ENCODE measurements around the gene CDKAL1. TPM values are rescaled to one million over a fixed set of nuclear protein-coding genes. Genes with fewer than 3 reads are reported as not detected.

Gene CDKAL1
- total RNA-seq, 1 donor from 2014 or later = 11.3 TPM

DNA sequence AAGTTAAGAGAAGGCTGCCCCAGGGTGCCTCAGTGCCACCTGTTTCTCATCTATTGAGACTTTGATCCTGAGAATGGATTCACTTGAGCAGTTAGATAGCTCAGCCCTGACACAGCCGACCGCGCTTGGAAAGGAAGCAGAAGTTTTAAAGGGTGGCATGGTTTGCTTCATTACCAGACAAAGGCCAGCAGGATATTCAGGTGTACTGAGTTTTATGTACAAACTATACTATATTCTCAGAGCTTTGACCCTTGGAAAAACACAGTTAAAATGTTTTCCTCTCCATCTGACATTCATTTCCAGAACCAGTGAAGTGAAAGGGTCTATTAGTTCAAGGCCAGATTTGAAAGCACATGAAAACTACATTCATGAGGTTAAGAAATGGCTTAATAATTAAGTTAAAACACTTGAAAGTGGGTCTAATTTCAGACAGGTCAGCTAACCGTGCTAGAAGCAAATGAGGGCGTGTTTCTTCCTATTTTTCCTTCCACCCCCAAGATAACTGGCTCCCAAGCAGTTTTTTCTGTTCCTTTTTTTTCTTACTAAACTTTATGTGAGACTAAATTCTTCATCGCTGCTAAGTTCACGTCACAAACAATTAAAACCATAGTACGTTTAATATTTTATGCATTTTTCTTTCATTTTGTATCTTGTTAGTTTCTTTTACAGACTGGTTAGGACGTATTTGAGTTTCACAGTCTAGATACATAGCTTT lies 674.0 kb downstream of the CDKAL1 start:
- H3K4me1 ChIP-seq = no peaks in the 10 kb centered on the region
- H3K27ac ChIP-seq = no peak overlapping the region
- TF ChIP-seq, protein P1, sequence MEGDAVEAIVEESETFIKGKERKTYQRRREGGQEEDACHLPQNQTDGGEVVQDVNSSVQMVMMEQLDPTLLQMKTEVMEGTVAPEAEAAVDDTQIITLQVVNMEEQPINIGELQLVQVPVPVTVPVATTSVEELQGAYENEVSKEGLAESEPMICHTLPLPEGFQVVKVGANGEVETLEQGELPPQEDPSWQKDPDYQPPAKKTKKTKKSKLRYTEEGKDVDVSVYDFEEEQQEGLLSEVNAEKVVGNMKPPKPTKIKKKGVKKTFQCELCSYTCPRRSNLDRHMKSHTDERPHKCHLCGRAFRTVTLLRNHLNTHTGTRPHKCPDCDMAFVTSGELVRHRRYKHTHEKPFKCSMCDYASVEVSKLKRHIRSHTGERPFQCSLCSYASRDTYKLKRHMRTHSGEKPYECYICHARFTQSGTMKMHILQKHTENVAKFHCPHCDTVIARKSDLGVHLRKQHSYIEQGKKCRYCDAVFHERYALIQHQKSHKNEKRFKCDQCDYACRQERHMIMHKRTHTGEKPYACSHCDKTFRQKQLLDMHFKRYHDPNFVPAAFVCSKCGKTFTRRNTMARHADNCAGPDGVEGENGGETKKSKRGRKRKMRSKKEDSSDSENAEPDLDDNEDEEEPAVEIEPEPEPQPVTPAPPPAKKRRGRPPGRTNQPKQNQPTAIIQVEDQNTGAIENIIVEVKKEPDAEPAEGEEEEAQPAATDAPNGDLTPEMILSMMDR (IDR thresholded peaks at IDR 0.05) = no peak
- TF ChIP-seq POLR2A (IDR thresholded peaks at IDR 0.05) (no peak), POLR2AphosphoS5 (IDR thresholded peaks at IDR 0.05; ENCODE audit: insufficient read depth in 1 of 2, low read depth in 1 of 2) (no peak)
- intact Hi-C loops (cut with DNase I) = no loop called here
- no peak overlapping the region for H3K4me3 ChIP-seq
- no peaks in the 10 kb centered on the region for H3K9me3 ChIP-seq
- H3K27me3 ChIP-seq = no peaks in the 10 kb centered on the region
- peaks cover 0 to 8% of the 10 kb centered on the region in 2 donors for H3K36me3 ChIP-seq
- no peak for DNase-seq (ENCODE audit: extremely low spot score in 2 of 2)

DNA sequence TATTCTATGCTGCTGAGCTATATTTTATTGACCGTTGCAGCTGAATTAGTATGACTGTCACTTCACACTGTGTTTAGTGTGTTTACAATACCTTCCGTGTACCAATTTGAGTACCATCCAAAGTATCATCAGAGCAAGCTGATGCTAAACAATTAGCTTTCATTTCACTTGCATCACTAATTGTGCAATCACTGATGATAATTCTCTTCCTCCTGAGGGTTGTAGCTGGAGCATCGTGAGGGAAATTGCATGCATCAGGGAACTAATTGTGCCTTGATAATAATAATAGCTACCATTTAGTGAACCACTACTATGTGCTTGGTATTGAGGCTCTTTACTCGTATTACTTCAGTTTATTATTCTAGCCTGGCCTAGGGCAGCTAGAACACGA lies 674.5 kb downstream of the CDKAL1 start:
- intact Hi-C loops (cut with DNase I) = no loop called here
- H3K4me1 ChIP-seq = no peaks in the 10 kb centered on the region
- H3K36me3 ChIP-seq = peaks cover 0 to 8% of the 10 kb centered on the region in 2 donors
- H3K4me3 ChIP-seq = no peak overlapping the region
- H3K27me3 ChIP-seq = no peaks in the 10 kb centered on the region
- H3K27ac ChIP-seq = no peak overlapping the region
- no peak for DNase-seq (ENCODE audit: extremely low spot score in 2 of 2)
- no peaks in the 10 kb centered on the region for H3K9me3 ChIP-seq
- TF ChIP-seq, protein P1 (IDR thresholded peaks at IDR 0.05) = no peak
- TF ChIP-seq POLR2AphosphoS5 (IDR thresholded peaks at IDR 0.05; ENCODE audit: insufficient read depth in 1 of 2, low read depth in 1 of 2) (no peak), POLR2A (IDR thresholded peaks at IDR 0.05) (no peak)

DNA sequence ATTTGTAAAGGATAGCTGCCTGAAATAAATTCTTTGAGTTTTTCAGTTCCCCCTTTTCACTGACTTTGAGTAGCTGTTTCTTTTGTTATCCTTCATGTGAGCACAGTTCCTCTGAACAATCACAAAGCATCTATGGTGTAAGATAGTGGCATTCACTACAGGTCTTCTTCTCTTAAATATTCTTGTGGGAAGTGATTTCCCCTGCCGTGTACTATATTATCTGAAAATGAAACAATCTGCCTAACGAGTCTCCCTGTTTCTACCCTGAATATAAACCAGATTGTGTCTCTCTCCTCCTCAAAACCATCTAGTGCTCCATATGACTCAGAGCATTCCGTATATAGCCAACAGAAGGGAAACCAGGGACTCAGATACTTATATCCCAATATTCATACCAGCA lies 679.2 kb downstream of the CDKAL1 start:
- no peaks in the 10 kb centered on the region for H3K4me1 ChIP-seq
- no peak for DNase-seq (ENCODE audit: extremely low spot score in 2 of 2)
- H3K27ac ChIP-seq = no peak overlapping the region
- intact Hi-C loops (cut with DNase I) = no loop called here
- TF ChIP-seq POLR2AphosphoS5 (IDR thresholded peaks at IDR 0.05; ENCODE audit: insufficient read depth in 1 of 2, low read depth in 1 of 2) = no peak
- TF ChIP-seq POLR2A (IDR thresholded peaks at IDR 0.05) = no peak
- TF ChIP-seq, protein P1 (IDR thresholded peaks at IDR 0.05) = no peak
- no peaks in the 10 kb centered on the region for H3K9me3 ChIP-seq
- H3K4me3 ChIP-seq = no peak overlapping the region
- H3K36me3 ChIP-seq = peaks cover 0 to 8% of the 10 kb centered on the region in 2 donors
- no peaks in the 10 kb centered on the region for H3K27me3 ChIP-seq

DNA sequence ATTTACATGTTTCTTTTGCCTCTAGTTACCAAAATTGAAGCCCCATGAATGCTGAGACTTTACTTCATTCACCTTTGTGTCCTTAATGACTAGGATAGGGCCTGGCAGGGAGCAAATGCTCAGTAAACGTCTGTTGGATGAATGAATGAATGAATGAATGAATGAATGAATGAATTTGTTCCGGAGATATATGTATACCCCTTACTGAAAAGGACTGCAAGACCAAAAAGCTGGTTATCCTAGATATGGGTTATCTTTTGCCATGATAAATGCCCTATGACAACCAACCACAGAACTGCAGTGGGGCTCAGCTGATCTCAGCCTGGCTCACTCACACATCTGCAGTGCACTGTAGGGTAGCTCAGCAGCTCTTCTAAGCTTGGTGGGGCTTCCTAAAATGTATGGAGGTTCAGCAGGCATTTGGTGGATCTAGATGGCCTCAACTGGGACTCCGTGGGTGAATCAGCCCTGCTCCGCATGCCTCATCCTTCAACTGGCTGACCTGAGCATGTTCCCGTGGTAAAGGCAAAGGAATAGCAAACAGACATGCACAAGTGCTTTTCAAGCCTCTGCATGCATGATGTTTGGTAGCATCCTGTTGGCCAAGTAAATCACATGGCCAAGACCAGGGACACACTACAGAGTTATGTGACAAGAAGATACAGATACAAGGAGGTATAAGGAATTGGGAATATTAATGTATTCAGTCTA lies 680.6 kb downstream of the CDKAL1 start:
- H3K27me3 ChIP-seq = no peaks in the 10 kb centered on the region
- no peaks in the 10 kb centered on the region for H3K9me3 ChIP-seq
- no peaks in the 10 kb centered on the region for H3K4me1 ChIP-seq
- H3K27ac ChIP-seq = no peak overlapping the region
- peaks cover 0 to 8% of the 10 kb centered on the region in 2 donors for H3K36me3 ChIP-seq
- no peak for DNase-seq (ENCODE audit: extremely low spot score in 2 of 2)
- intact Hi-C loops (cut with DNase I) = no loop called here
- TF ChIP-seq POLR2AphosphoS5 (IDR thresholded peaks at IDR 0.05; ENCODE audit: insufficient read depth in 1 of 2, low read depth in 1 of 2) (no peak), POLR2A (IDR thresholded peaks at IDR 0.05) (no peak)
- TF ChIP-seq, protein P1 (IDR thresholded peaks at IDR 0.05) = no peak
- H3K4me3 ChIP-seq = no peak overlapping the region

DNA sequence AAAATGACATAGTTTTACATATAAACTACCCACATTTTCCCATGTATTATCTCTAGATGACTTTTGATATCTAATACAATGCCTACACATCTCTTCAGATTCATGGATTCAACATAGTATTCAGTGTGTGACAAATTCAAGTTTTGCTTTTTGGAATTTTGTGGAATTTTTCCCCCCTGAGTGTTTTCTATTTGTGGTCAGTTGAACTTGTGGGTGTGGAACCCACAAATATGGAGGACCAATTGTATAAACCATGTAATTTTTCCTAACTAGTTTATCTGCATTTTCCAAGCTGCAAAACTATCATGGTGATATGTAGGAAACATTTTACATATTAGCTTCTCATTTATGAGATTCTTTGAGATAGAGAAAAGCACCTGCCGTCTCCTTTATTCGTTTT lies 685.0 kb downstream of the CDKAL1 start:
- H3K4me1 ChIP-seq = no peaks in the 10 kb centered on the region
- H3K36me3 ChIP-seq = no peaks in the 10 kb centered on the region
- no peaks in the 10 kb centered on the region for H3K27me3 ChIP-seq
- no peak for DNase-seq (ENCODE audit: extremely low spot score in 2 of 2)
- no peaks in the 10 kb centered on the region for H3K9me3 ChIP-seq
- intact Hi-C loops (cut with DNase I) = no loop called here
- TF ChIP-seq POLR2AphosphoS5 (IDR thresholded peaks at IDR 0.05; ENCODE audit: insufficient read depth in 1 of 2, low read depth in 1 of 2) (no peak), POLR2A (IDR thresholded peaks at IDR 0.05) (no peak)
- TF ChIP-seq, protein P1 (IDR thresholded peaks at IDR 0.05) = no peak
- no peak overlapping the region for H3K4me3 ChIP-seq
- no peak overlapping the region for H3K27ac ChIP-seq

Measured in vagina (tissue), 2 donors.